GM12872 (cell line): Measurements from ENCODE around the gene CAP2.

Experiments
- TF ChIP-seq, protein P1 (sequence below): IDR thresholded peaks from 3 replicates; pipeline ENCODE4 v1.5.1; 2011; ENCODE audit warnings: low read depth, mild to moderate bottlenecking, low read length, moderate library complexity; ENCODE audit not compliant: insufficient read depth

CAP2 gene, protein sequence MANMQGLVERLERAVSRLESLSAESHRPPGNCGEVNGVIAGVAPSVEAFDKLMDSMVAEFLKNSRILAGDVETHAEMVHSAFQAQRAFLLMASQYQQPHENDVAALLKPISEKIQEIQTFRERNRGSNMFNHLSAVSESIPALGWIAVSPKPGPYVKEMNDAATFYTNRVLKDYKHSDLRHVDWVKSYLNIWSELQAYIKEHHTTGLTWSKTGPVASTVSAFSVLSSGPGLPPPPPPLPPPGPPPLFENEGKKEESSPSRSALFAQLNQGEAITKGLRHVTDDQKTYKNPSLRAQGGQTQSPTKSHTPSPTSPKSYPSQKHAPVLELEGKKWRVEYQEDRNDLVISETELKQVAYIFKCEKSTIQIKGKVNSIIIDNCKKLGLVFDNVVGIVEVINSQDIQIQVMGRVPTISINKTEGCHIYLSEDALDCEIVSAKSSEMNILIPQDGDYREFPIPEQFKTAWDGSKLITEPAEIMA

DNA sequence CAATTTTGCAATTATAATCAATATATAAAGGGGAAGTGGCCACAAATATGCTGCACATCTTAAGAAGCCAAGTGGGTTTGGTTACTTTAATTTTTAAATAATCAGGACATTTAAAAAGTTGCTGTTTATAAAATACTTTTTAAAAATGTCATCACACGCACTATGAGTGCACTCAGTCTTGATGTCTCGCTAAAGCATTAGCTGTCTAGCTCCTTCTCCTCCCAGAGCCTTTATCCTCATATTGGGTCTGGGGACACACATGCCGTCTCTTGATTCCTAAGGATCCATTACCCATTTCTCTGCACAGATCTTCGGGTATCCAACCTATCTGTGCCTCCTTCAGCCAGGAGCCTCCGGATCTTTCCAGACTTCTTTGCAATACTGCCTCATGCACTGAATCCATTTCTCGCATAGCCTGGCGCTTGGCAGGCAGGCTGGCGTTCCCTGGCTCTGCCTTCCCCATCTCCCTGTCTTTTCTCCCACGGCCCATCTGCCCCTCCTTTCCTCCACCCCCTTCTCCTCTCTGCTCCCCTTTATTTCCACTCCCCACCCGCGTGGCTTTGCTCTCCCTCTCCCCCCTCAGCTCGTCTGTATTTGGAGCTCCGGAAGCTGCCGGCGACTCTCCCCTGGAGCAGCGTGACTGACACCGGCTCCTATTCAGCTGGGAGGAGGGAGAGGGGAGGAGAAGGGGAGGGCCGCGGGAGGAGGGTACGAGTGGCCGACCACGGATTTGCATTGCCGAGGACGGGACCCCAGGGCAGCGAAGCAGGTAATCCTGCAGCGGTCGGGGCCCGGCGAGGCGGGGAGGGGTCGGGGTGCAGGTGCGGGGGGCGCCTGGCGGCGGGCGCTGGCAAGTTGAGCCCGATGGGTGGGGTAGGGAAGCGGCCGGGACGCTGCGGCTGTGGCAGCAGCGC lies at the start of gene CAP2:
Gene CAP2 (plus strand): TSS at position 618 of the 914 bp plus-strand sequence. CDS start 27,961 bp downstream, outside the sequence.
- TF ChIP-seq, protein P1, sequence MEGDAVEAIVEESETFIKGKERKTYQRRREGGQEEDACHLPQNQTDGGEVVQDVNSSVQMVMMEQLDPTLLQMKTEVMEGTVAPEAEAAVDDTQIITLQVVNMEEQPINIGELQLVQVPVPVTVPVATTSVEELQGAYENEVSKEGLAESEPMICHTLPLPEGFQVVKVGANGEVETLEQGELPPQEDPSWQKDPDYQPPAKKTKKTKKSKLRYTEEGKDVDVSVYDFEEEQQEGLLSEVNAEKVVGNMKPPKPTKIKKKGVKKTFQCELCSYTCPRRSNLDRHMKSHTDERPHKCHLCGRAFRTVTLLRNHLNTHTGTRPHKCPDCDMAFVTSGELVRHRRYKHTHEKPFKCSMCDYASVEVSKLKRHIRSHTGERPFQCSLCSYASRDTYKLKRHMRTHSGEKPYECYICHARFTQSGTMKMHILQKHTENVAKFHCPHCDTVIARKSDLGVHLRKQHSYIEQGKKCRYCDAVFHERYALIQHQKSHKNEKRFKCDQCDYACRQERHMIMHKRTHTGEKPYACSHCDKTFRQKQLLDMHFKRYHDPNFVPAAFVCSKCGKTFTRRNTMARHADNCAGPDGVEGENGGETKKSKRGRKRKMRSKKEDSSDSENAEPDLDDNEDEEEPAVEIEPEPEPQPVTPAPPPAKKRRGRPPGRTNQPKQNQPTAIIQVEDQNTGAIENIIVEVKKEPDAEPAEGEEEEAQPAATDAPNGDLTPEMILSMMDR = no peak

DNA sequence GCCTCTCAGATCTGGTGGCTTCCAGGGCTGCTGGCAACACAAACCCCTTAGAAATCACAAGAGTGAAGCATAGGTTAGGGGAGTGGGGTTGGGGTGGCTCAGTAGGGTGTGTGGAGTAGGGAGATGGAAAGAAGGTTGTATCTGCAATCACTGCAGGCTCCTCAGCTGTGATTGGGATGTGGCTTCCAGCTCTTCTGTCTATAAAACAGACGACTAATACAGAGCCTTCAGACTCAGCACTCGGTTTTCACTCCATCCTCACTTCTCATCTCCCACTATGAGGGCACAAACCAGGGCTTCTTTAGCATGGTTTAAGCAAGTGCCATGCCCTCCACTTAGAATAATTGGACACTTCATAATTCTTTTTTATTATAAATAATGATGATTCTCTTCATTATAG lies 46.4 kb upstream of the CAP2 start:
- TF ChIP-seq, protein P1 = no peak

DNA sequence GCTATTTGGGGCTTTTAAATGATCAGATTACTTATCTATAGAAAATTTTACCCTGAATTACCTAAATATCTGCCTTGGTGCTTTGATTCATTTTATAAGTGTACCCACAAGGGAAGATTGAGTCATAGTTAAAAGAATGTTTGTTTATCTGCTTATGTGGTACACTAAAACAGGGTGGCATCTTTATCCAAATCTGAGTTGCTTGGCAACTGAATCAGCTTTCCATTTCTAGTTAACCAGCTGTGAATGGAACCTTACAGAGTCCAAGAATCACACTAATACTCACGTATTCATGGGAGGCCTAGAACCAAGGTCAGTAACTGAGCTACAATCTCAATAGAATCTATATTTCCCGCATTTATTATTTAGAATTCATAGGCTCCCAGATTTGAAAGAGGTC lies 44.0 kb upstream of the CAP2 start:
- TF ChIP-seq, protein P1 = no peak

DNA sequence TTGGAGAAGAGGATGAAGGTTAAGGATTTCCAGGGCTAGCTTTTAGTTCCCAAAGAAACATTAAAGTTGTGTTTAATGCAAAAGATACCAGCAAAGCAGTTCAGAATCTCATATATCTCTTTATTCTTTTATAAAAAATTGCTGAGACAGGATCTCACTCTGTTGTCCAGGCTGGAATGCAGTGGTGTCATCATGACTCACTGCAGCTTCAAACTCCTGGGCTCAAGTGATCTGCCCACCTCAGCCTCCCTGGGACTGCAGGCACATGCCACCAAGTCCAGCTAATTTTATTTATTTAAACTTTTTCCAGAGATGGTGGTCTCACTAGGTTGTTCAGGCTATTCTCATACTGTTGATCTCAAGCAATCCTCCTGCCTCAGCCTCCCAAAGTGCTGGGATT lies 41.1 kb upstream of the CAP2 start:
- TF ChIP-seq, protein P1 = no peak

DNA sequence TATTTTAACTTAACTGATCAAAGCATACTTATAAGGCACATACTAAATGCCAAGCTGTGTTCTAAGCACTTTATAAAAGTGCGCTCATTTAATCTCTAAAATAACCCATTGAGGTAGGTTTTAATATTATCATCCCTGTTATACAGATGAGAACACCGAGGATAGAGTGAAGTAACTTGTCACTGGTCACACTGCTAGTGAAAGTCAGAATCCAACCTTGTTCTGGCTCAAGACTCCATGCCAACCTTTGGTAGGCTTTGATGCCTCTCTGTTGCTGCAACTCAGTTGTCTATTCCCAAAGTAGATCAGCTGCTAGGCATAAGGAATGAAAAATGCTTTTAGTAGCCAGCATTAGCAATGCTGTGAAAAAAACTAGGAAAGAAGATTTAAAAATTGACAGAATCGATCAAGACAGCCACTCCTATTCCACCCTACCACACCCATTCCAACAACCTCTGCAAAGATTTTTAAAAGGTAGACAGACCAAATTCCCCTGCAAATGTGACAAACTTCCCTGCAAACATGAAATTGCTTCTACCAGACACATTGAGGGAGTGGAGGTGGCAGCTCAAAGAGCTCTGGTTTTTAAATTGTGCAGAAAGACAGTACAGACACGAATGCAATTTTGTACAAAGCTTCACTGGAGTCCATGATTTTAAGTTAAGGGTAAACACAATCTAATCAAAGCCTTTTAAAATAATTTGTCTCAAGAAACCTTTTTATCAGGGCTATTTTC lies 39.8 kb upstream of the CAP2 start:
- TF ChIP-seq, protein P1 = no peak

DNA sequence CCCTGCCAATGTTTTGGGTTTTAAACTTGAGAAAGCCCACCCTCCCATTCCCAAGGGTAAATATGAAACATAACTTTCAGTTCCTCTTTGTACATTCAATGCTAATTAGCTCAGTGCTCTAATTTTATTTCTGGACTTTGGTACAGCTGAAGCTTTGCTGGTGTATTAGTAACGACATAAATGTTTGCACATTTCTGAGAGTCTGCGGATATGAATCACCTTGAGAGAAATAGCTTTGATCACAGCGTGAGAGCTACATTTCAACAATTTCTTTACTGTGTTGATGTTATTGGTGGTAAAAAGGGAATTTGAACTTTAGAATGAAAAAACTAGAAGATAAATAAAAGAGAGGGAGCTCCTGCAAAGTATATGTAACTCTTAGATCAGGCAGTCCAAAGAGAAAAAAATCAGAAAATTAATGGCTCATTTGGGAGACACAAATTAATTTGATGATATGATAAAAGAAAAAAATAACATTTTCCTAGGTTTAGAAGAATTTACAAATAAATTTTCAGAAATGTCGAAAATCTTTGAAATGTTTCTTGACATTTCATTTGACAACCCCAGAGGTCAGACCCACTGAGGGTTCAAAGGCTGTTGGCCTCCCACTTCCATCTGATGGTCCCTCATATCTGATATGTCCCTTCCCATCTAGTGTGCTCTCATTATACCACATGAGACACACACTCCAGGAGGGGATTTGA lies 38.5 kb upstream of the CAP2 start:
- TF ChIP-seq, protein P1 = no peak
